Measurements from ENCODE around the gene FREM2.

Gene FREM2, protein sequence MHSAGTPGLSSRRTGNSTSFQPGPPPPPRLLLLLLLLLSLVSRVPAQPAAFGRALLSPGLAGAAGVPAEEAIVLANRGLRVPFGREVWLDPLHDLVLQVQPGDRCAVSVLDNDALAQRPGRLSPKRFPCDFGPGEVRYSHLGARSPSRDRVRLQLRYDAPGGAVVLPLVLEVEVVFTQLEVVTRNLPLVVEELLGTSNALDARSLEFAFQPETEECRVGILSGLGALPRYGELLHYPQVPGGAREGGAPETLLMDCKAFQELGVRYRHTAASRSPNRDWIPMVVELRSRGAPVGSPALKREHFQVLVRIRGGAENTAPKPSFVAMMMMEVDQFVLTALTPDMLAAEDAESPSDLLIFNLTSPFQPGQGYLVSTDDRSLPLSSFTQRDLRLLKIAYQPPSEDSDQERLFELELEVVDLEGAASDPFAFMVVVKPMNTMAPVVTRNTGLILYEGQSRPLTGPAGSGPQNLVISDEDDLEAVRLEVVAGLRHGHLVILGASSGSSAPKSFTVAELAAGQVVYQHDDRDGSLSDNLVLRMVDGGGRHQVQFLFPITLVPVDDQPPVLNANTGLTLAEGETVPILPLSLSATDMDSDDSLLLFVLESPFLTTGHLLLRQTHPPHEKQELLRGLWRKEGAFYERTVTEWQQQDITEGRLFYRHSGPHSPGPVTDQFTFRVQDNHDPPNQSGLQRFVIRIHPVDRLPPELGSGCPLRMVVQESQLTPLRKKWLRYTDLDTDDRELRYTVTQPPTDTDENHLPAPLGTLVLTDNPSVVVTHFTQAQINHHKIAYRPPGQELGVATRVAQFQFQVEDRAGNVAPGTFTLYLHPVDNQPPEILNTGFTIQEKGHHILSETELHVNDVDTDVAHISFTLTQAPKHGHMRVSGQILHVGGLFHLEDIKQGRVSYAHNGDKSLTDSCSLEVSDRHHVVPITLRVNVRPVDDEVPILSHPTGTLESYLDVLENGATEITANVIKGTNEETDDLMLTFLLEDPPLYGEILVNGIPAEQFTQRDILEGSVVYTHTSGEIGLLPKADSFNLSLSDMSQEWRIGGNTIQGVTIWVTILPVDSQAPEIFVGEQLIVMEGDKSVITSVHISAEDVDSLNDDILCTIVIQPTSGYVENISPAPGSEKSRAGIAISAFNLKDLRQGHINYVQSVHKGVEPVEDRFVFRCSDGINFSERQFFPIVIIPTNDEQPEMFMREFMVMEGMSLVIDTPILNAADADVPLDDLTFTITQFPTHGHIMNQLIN (N-terminal part only)

DNA sequence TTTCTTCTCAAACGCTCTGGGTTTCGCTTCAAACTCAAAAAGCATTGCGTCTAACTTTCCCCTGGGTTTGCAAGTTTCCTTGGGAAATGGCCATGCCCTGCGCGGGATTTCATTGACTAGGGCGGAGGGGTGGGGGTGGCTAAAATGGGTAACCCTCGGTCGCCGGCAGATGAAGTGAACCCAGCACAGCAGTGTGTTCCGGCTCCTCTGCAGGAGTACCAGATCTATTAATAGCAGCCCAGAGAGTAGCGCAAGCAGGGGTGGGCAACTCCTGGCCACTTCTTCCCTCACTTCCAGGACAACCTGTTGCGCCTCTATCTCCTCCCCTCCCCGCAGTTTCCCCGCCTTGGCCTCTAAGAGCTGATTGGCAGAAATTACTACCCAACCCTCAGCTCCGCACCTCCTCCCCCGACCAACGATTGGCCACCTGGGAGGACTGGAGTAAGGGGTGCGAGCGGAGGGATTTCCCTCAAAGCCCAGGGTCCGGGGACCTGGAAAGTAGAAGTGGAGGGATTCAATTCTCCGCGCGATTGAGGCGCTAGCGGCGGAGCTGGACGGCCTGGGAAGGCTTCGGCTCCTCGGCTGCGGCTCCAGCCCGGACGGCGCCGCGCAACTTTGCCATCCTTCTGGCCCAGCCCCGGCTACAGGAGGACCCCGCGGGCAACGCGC is at the start of gene FREM2:
Gene FREM2, plus strand, starts transcription at position 501 of the 669 bp plus-strand sequence. CDS start 268 bp downstream, outside the sequence.
- peak within 1 kb of the TSS; percentile 67 for H3K4me3 ChIP-seq
- DNase-seq (ENCODE audit: low spot score): no peak
- TF ChIP-seq, protein P1, sequence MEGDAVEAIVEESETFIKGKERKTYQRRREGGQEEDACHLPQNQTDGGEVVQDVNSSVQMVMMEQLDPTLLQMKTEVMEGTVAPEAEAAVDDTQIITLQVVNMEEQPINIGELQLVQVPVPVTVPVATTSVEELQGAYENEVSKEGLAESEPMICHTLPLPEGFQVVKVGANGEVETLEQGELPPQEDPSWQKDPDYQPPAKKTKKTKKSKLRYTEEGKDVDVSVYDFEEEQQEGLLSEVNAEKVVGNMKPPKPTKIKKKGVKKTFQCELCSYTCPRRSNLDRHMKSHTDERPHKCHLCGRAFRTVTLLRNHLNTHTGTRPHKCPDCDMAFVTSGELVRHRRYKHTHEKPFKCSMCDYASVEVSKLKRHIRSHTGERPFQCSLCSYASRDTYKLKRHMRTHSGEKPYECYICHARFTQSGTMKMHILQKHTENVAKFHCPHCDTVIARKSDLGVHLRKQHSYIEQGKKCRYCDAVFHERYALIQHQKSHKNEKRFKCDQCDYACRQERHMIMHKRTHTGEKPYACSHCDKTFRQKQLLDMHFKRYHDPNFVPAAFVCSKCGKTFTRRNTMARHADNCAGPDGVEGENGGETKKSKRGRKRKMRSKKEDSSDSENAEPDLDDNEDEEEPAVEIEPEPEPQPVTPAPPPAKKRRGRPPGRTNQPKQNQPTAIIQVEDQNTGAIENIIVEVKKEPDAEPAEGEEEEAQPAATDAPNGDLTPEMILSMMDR (IDR thresholded peaks at IDR 0.05): no peak
- no peak within 1 kb of the TSS for H3K27ac ChIP-seq

DNA sequence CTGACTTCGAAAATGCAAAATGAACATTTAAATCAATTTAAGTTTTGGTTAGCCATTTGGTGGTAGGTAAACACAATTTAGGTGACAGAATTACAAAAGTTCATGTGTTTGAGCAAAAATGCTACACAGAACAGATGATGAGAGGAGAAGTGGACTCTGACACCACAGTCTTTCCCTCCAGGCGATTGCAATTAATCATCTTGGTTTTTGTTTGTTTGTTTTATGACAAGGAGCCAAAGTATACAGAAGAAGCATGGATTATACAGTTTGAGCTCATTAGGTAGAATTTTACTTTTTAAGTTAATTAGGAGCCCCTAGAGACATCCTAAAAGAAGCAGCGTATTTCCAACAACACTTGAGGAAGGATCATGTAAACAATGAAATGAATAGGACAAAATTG is 49.3 kb upstream of the FREM2 start:
- Histone ChIP-seq H3K27ac (no peak overlapping the region), H3K4me3 (no peak overlapping the region)
- DNase-seq (ENCODE audit: low spot score): no peak
- TF ChIP-seq, protein P1 (IDR thresholded peaks at IDR 0.05): no peak

DNA sequence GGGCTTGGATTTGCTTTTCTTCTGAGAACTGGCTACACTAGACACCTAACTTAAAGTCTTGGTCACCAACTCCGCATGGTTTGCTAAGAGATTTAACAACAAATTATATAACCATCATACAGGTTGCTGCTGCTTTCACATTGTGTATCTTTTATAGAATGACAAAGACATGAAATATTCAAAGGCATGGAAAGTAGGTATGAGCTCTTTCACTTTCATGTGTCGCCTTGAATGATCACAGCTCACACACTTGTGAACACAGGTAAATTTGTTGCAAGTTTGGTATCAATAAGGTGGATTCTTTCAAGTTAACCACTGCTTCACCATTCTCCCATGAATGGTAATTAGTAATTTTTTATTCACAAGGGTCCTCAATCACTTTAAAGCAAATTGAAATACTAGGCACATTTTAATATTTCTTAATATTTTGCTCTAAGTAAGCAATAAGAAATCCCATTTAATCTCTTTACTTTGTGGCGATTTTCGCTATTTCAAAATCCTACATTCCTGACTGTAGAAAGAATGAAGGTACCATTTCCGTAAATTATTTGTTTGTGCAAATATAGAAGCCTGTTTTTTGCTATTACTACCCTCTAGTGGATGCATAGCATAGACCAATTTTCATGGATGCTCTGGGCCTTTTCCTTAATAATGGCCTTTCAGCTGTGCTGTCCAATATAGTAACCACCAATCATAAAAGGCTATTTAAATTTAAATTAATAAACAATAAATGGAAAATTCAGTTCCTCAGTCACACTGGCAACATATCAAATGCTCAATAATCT is 45.5 kb upstream of the FREM2 start:
- DNase-seq (ENCODE audit: low spot score): no peak
- TF ChIP-seq, protein P1 (IDR thresholded peaks at IDR 0.05): no peak
- H3K4me3 ChIP-seq: no peak overlapping the region
- no peak overlapping the region for H3K27ac ChIP-seq

DNA sequence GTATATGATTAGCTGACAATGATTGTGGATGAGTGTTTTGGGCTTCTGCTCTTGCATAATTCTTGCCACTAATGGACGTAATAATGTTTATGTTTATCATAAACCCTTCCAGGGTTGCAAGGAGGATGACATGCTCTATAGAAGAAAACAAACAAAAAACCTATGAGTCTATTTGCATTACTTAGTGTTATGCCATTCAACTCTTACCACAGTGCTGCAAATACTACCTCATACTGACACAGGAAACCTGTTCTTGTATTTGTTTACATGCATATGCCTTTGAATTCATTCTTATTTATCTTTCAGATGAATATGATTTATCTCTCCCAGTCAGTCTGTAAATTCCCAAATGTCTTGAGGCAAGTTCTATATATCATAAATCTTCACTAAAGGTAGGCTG is 39.6 kb upstream of the FREM2 start:
- H3K4me3 ChIP-seq: no peak overlapping the region
- DNase-seq (ENCODE audit: low spot score): no peak
- TF ChIP-seq, protein P1 (IDR thresholded peaks at IDR 0.05): no peak
- H3K27ac ChIP-seq: no peak overlapping the region

DNA sequence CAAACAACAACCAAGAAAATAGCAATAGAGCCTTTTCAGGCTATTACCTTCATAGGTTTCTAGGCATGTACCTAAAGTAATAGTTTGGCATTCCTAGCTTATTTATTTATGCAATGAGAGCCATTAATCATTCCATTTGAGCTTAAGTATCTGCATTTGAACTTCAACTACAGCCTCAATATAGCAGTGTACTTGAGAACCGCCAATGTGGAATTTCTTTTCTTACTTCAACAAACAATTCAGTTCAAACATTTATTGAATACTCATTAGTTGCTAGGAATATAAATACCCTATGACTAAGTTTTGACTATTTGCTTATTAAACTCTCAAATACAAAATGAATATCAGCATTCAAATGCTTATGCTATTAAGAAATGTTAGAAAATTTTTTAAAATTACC is 38.0 kb upstream of the FREM2 start:
- no peak overlapping the region for H3K27ac ChIP-seq
- no peak overlapping the region for H3K4me3 ChIP-seq
- DNase-seq (ENCODE audit: low spot score): no peak
- TF ChIP-seq, protein P1 (IDR thresholded peaks at IDR 0.05): no peak

GRCh38 chr13:38656699-38657098 is 30.2 kb upstream of the FREM2 start:
- TF ChIP-seq, protein P1 (IDR thresholded peaks at IDR 0.05): no peak
- no peak for DNase-seq (ENCODE audit: low spot score)
- Histone ChIP-seq H3K27ac (no peak overlapping the region), H3K4me3 (no peak overlapping the region)

Data from coronary artery (tissue), 2 donors.